AG09309 (cell line): Measurements from ENCODE around the gene ETV6.

Experiments used
- DNase-seq: peaks from one replicate; pipeline ENCODE4 v3.0.0-alpha.2; 2010; ENCODE audit warnings: low read depth
- H3K4me3 ChIP-seq: 2 replicates; pipeline ENCODE4 v1.5.1; 2011; ENCODE audit warnings: mild to moderate bottlenecking, low read depth, low read length, moderate library complexity; ENCODE audit not compliant: control insufficient read depth
- CTCF ChIP-seq: IDR thresholded peaks from 2 replicates; pipeline ENCODE4 v1.5.1; 2011; ENCODE audit warnings: mild to moderate bottlenecking, low read depth, low read length, inconsistent platforms; ENCODE audit not compliant: insufficient read depth, control insufficient read depth; ENCODE audit errors: missing control alignments

Gene ETV6

GRCh38 chr12:11795192-11795912, 145.9 kb downstream of the ETV6 start:
- H3K4me3 ChIP-seq = no peak overlapping the region
- no peak for TF ChIP-seq CTCF
- DNase-seq = no peak

GRCh38 chr12:11795913-11796459, 146.5 kb downstream of the ETV6 start:
- TF ChIP-seq CTCF = no peak

GRCh38 chr12:11797317-11797913, 147.9 kb downstream of the ETV6 start:
- DNase-seq = peak; percentile 72
- TF ChIP-seq CTCF = no peak
- H3K4me3 ChIP-seq = no peak overlapping the region

More at GRCh38 chr12:11795913-11796459, 146.5 kb downstream of the ETV6 start:
- H3K4me3 ChIP-seq = no peak overlapping the region
- DNase-seq = no peak

GRCh38 chr12:11798006-11798708, 148.7 kb downstream of the ETV6 start:
- no peak overlapping the region for H3K4me3 ChIP-seq
- DNase-seq = no peak
- TF ChIP-seq CTCF = no peak

GRCh38 chr12:11798856-11799501, 149.5 kb downstream of the ETV6 start:
- no peak overlapping the region for H3K4me3 ChIP-seq
- no peak for DNase-seq
- TF ChIP-seq CTCF = no peak

- no peak for TF ChIP-seq CTCF
- H3K4me3 ChIP-seq = no peak overlapping the region
- DNase-seq = no peak
These were observed 150.0 kb downstream of the ETV6 start for GRCh38 chr12:11799502-11799873.
